GM13976 (cell line): ENCODE data around the gene MCAT.

Source experiments
- DNase-seq: peaks from one replicate; pipeline ENCODE4 v3.0.0; 2012; ENCODE audit warnings: low spot score
- CTCF ChIP-seq: IDR thresholded peaks from 2 replicates; pipeline ENCODE4 v1.5.1; 2012; ENCODE audit warnings: borderline replicate concordance, mild to moderate bottlenecking; ENCODE audit not compliant: insufficient read depth; ENCODE audit errors: extremely low read depth, missing control alignments, control extremely low read depth
- in situ Hi-C: fragments of 300-500 bp; cut with MboI; formaldehyde crosslinking; loops from one replicate; pipeline ENCODE4 v1.12.0; 2022; ENCODE audit warnings: low sequenced_read_pairs, mixed read lengths, inconsistent platforms; ENCODE audit not compliant: unreplicated experiment

MCAT gene

GRCh38 chr22:43098356-43098755 is 44.8 kb downstream of the MCAT start:
- in situ Hi-C loops, result no loop called here
- TF ChIP-seq CTCF, result no peak
- no peak for DNase-seq

- in situ Hi-C loops, result no loop called here
- no peak for TF ChIP-seq CTCF
- DNase-seq, result no peak
Measured at GRCh38 chr22:43096420-43096819, 46.8 kb downstream of the MCAT start.

- no peak for DNase-seq
- no peak for TF ChIP-seq CTCF
- in situ Hi-C loops, result no loop called here
Measured at GRCh38 chr22:43094551-43094950, 48.6 kb downstream of the MCAT start.

- in situ Hi-C loops, result no loop called here
- TF ChIP-seq CTCF, result no peak
- no peak for DNase-seq
Measured at GRCh38 chr22:43094085-43094484, 49.1 kb downstream of the MCAT start.

GRCh38 chr22:43092085-43092484 is 51.1 kb downstream of the MCAT start:
- TF ChIP-seq CTCF, result no peak
- no peak for DNase-seq
- in situ Hi-C loops, result no loop called here

GRCh38 chr22:43090130-43090789 is 52.9 kb downstream of the MCAT start:
- DNase-seq, result peak; percentile 83
- in situ Hi-C loops, result no loop called here
- peak; percentile 39 for TF ChIP-seq CTCF
